ENCODE results near the gene COX7B2.

GRCh38 chr4:46944345-46944744 lies 35.3 kb upstream of the COX7B2 start:
- no peak for TF ChIP-seq POLR2A (IDR thresholded peaks at IDR 0.05; ENCODE audit: low read length)
- TF ChIP-seq, protein P1, sequence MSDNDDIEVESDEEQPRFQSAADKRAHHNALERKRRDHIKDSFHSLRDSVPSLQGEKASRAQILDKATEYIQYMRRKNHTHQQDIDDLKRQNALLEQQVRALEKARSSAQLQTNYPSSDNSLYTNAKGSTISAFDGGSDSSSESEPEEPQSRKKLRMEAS (IDR thresholded peaks at IDR 0.05) = no peak
- TF ChIP-seq, protein P2, sequence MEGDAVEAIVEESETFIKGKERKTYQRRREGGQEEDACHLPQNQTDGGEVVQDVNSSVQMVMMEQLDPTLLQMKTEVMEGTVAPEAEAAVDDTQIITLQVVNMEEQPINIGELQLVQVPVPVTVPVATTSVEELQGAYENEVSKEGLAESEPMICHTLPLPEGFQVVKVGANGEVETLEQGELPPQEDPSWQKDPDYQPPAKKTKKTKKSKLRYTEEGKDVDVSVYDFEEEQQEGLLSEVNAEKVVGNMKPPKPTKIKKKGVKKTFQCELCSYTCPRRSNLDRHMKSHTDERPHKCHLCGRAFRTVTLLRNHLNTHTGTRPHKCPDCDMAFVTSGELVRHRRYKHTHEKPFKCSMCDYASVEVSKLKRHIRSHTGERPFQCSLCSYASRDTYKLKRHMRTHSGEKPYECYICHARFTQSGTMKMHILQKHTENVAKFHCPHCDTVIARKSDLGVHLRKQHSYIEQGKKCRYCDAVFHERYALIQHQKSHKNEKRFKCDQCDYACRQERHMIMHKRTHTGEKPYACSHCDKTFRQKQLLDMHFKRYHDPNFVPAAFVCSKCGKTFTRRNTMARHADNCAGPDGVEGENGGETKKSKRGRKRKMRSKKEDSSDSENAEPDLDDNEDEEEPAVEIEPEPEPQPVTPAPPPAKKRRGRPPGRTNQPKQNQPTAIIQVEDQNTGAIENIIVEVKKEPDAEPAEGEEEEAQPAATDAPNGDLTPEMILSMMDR (IDR thresholded peaks at IDR 0.05) = no peak
